ENCODE results near the gene SLC35E3.

Gene SLC35E3

GRCh38 chr12:68755536-68756243 lies 9.7 kb downstream of the SLC35E3 start:
- no peak overlapping the region for H3K27ac ChIP-seq (ENCODE audit: low read depth, low read length)
- no peak overlapping the region for H3K4me3 ChIP-seq (ENCODE audit: low read depth, low read length)
- H3K9me3 ChIP-seq (ENCODE audit: control insufficient read depth, insufficient read depth, low read depth, low read length), result no peaks in the 10 kb centered on the region
- H3K36me3 ChIP-seq (ENCODE audit: control insufficient read depth, insufficient read depth, low read length), result peaks cover 80% of the 10 kb centered on the region
- no peaks in the 10 kb centered on the region for H3K27me3 ChIP-seq (ENCODE audit: control insufficient read depth, insufficient read depth, low read length)
- no peaks in the 10 kb centered on the region for H3K4me1 ChIP-seq (ENCODE audit: control insufficient read depth, insufficient read depth, low read length)
- no peak overlapping the region for H3K9ac ChIP-seq (ENCODE audit: low read length)

- Histone ChIP-seq H3K4me1 (ENCODE audit: control insufficient read depth, insufficient read depth, low read length) (no peaks in the 10 kb centered on the region), H3K36me3 (ENCODE audit: control insufficient read depth, insufficient read depth, low read length) (peaks cover 73% of the 10 kb centered on the region), H3K27ac (ENCODE audit: low read depth, low read length) (no peak overlapping the region), H3K9ac (ENCODE audit: low read length) (no peak overlapping the region), H3K4me3 (ENCODE audit: low read depth, low read length) (no peak overlapping the region), H3K27me3 (ENCODE audit: control insufficient read depth, insufficient read depth, low read length) (no peaks in the 10 kb centered on the region), H3K9me3 (ENCODE audit: control insufficient read depth, insufficient read depth, low read depth, low read length) (no peaks in the 10 kb centered on the region)
Measured at GRCh38 chr12:68759852-68760251, 13.9 kb downstream of the SLC35E3 start.

GRCh38 chr12:68760806-68761441 lies 14.9 kb downstream of the SLC35E3 start:
- H3K9ac ChIP-seq (ENCODE audit: low read length), result no peak overlapping the region
- H3K4me3 ChIP-seq (ENCODE audit: low read depth, low read length), result no peak overlapping the region
- peaks cover 62% of the 10 kb centered on the region for H3K36me3 ChIP-seq (ENCODE audit: control insufficient read depth, insufficient read depth, low read length)
- no peaks in the 10 kb centered on the region for H3K9me3 ChIP-seq (ENCODE audit: control insufficient read depth, insufficient read depth, low read depth, low read length)
- H3K27me3 ChIP-seq (ENCODE audit: control insufficient read depth, insufficient read depth, low read length), result no peaks in the 10 kb centered on the region
- no peaks in the 10 kb centered on the region for H3K4me1 ChIP-seq (ENCODE audit: control insufficient read depth, insufficient read depth, low read length)
- no peak overlapping the region for H3K27ac ChIP-seq (ENCODE audit: low read depth, low read length)

GRCh38 chr12:68761442-68761812 lies 15.5 kb downstream of the SLC35E3 start:
- Histone ChIP-seq H3K9ac (ENCODE audit: low read length) (no peak overlapping the region), H3K27me3 (ENCODE audit: control insufficient read depth, insufficient read depth, low read length) (no peaks in the 10 kb centered on the region), H3K27ac (ENCODE audit: low read depth, low read length) (no peak overlapping the region), H3K4me3 (ENCODE audit: low read depth, low read length) (no peak overlapping the region), H3K4me1 (ENCODE audit: control insufficient read depth, insufficient read depth, low read length) (no peaks in the 10 kb centered on the region), H3K9me3 (ENCODE audit: control insufficient read depth, insufficient read depth, low read depth, low read length) (no peaks in the 10 kb centered on the region), H3K36me3 (ENCODE audit: control insufficient read depth, insufficient read depth, low read length) (peaks cover 57% of the 10 kb centered on the region)

- Histone ChIP-seq H3K9me3 (ENCODE audit: control insufficient read depth, insufficient read depth, low read depth, low read length) (no peaks in the 10 kb centered on the region), H3K9ac (ENCODE audit: low read length) (no peak overlapping the region), H3K27ac (ENCODE audit: low read depth, low read length) (no peak overlapping the region), H3K4me1 (ENCODE audit: control insufficient read depth, insufficient read depth, low read length) (no peaks in the 10 kb centered on the region), H3K27me3 (ENCODE audit: control insufficient read depth, insufficient read depth, low read length) (no peaks in the 10 kb centered on the region), H3K36me3 (ENCODE audit: control insufficient read depth, insufficient read depth, low read length) (peaks cover 58% of the 10 kb centered on the region), H3K4me3 (ENCODE audit: low read depth, low read length) (no peak overlapping the region)
Measured at GRCh38 chr12:68761901-68762630, 16.1 kb downstream of the SLC35E3 start.

GRCh38 chr12:68762691-68763090 lies 16.7 kb downstream of the SLC35E3 start:
- Histone ChIP-seq H3K9ac (ENCODE audit: low read length) (no peak overlapping the region), H3K4me1 (ENCODE audit: control insufficient read depth, insufficient read depth, low read length) (no peaks in the 10 kb centered on the region), H3K4me3 (ENCODE audit: low read depth, low read length) (no peak overlapping the region), H3K27ac (ENCODE audit: low read depth, low read length) (no peak overlapping the region), H3K9me3 (ENCODE audit: control insufficient read depth, insufficient read depth, low read depth, low read length) (no peaks in the 10 kb centered on the region), H3K27me3 (ENCODE audit: control insufficient read depth, insufficient read depth, low read length) (no peaks in the 10 kb centered on the region), H3K36me3 (ENCODE audit: control insufficient read depth, insufficient read depth, low read length) (peaks cover 53% of the 10 kb centered on the region)

GRCh38 chr12:68765696-68766095 lies 19.7 kb downstream of the SLC35E3 start:
- Histone ChIP-seq H3K27ac (ENCODE audit: low read depth, low read length) (no peak overlapping the region), H3K4me3 (ENCODE audit: low read depth, low read length) (no peak overlapping the region), H3K4me1 (ENCODE audit: control insufficient read depth, insufficient read depth, low read length) (no peaks in the 10 kb centered on the region), H3K9me3 (ENCODE audit: control insufficient read depth, insufficient read depth, low read depth, low read length) (no peaks in the 10 kb centered on the region), H3K27me3 (ENCODE audit: control insufficient read depth, insufficient read depth, low read length) (no peaks in the 10 kb centered on the region), H3K9ac (ENCODE audit: low read length) (no peak overlapping the region), H3K36me3 (ENCODE audit: control insufficient read depth, insufficient read depth, low read length) (peaks cover 37% of the 10 kb centered on the region)

- Histone ChIP-seq H3K36me3 (ENCODE audit: control insufficient read depth, insufficient read depth, low read length) (peaks cover 29% of the 10 kb centered on the region), H3K27me3 (ENCODE audit: control insufficient read depth, insufficient read depth, low read length) (no peaks in the 10 kb centered on the region), H3K4me1 (ENCODE audit: control insufficient read depth, insufficient read depth, low read length) (no peaks in the 10 kb centered on the region)
Measured at GRCh38 chr12:68766646-68767045, 20.7 kb downstream of the SLC35E3 start.

GRCh38 chr12:68767191-68767590 lies 21.2 kb downstream of the SLC35E3 start:
- H3K9me3 ChIP-seq (ENCODE audit: control insufficient read depth, insufficient read depth, low read depth, low read length), result no peaks in the 10 kb centered on the region
- H3K9ac ChIP-seq (ENCODE audit: low read length), result no peak overlapping the region
- H3K27ac ChIP-seq (ENCODE audit: low read depth, low read length), result no peak overlapping the region
- no peak overlapping the region for H3K4me3 ChIP-seq (ENCODE audit: low read depth, low read length)
- H3K4me1 ChIP-seq (ENCODE audit: control insufficient read depth, insufficient read depth, low read length), result no peaks in the 10 kb centered on the region
- peaks cover 26% of the 10 kb centered on the region for H3K36me3 ChIP-seq (ENCODE audit: control insufficient read depth, insufficient read depth, low read length)
- no peaks in the 10 kb centered on the region for H3K27me3 ChIP-seq (ENCODE audit: control insufficient read depth, insufficient read depth, low read length)

More at GRCh38 chr12:68766646-68767045, 20.7 kb downstream of the SLC35E3 start:
- no peak overlapping the region for H3K9ac ChIP-seq (ENCODE audit: low read length)
- H3K9me3 ChIP-seq (ENCODE audit: control insufficient read depth, insufficient read depth, low read depth, low read length), result no peaks in the 10 kb centered on the region
- H3K27ac ChIP-seq (ENCODE audit: low read depth, low read length), result no peak overlapping the region
- H3K4me3 ChIP-seq (ENCODE audit: low read depth, low read length), result no peak overlapping the region

- Histone ChIP-seq H3K27ac (ENCODE audit: low read depth, low read length) (no peak overlapping the region), H3K9ac (ENCODE audit: low read length) (no peak overlapping the region), H3K36me3 (ENCODE audit: control insufficient read depth, insufficient read depth, low read length) (peaks cover 18% of the 10 kb centered on the region), H3K4me3 (ENCODE audit: low read depth, low read length) (no peak overlapping the region), H3K9me3 (ENCODE audit: control insufficient read depth, insufficient read depth, low read depth, low read length) (no peaks in the 10 kb centered on the region), H3K4me1 (ENCODE audit: control insufficient read depth, insufficient read depth, low read length) (no peaks in the 10 kb centered on the region), H3K27me3 (ENCODE audit: control insufficient read depth, insufficient read depth, low read length) (no peaks in the 10 kb centered on the region)
Measured at GRCh38 chr12:68768431-68768939, 22.5 kb downstream of the SLC35E3 start.

GRCh38 chr12:68769941-68770340 lies 24.0 kb downstream of the SLC35E3 start:
- H3K27ac ChIP-seq (ENCODE audit: low read depth, low read length), result no peak overlapping the region
- no peaks in the 10 kb centered on the region for H3K9me3 ChIP-seq (ENCODE audit: control insufficient read depth, insufficient read depth, low read depth, low read length)
- H3K27me3 ChIP-seq (ENCODE audit: control insufficient read depth, insufficient read depth, low read length), result no peaks in the 10 kb centered on the region
- H3K9ac ChIP-seq (ENCODE audit: low read length), result no peak overlapping the region
- H3K4me3 ChIP-seq (ENCODE audit: low read depth, low read length), result no peak overlapping the region
- no peaks in the 10 kb centered on the region for H3K4me1 ChIP-seq (ENCODE audit: control insufficient read depth, insufficient read depth, low read length)
- peaks cover 6% of the 10 kb centered on the region for H3K36me3 ChIP-seq (ENCODE audit: control insufficient read depth, insufficient read depth, low read length)
